ENCODE data around the gene SLC22A2.
"Not testable (repeated sequence)": the region's sequence is repeated elsewhere in the genome, so short reads cannot be mapped to it uniquely, and the experiment has no call there.

The SLC22A2 gene

GRCh38 chr6:160240691-160241084, 17.9 kb downstream of the SLC22A2 start:
- DNase-seq, result no peak

GRCh38 chr6:160239929-160240690, 18.5 kb downstream of the SLC22A2 start:
- DNase-seq, result no peak

DNA sequence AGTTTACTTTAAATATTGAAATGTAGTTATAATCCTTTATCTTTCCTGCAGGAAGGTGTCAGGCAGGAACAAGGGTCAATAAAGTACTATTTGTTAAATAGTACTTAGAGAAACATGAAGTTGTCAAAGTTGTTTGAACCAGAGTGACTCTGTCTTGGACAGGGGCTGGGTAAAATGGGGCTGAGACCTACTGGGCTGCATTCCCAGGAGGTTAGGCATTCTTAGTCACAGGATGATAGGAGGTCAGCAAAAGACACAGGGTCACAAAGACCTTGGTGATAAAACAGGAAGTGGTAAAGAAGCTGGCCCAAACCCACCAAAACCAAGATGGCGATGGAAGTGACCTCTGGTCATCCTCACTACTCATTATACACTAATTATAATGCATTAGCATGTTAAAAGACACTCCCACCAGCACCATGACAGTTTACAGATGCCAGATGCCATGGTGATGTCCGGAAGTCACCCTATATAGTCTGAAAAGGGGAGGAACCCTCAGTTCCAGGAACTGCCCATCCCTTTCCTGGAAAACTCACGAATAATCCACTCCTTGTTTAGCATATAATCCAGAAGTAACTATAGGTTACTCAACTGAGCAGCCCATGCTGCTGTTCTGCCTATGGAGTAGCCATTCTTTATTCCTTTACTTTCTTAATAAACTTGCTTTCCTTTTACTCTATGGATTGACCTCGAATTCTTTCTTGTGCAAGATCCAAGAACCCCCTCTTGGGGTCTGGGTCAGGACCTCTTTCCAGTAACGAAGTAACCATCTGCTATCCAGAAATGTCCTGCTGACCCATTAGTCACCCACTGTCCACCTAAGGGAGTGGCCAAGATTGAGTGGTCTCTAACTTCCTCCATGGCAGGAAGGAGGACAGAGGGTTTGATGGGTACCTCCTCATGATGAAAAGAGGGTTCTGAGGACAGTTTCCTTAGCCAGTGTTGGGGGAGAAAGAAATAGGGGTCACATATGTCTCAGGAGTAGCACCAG, 19.6 kb downstream of the SLC22A2 start:
- DNase-seq, result no peak

DNA sequence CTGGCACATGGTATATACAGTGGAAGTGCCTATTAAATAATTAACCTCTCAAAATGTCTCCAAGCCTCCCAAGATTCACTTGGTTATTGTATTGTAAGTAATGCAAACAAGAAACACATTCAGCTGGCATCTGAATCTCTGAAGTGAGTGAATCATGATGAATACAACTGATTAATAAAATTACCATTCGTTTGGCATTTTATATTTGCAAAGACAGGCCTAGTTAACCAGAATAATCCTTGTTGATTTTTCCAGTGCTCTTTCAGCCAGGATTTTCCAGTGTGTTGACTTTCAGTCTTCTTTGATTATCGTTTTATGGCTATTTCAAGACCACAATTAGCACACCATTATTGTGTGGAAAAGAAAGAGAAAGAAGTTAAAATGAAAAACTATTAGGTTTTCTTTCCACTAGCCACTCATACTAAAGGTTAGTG, 20.3 kb downstream of the SLC22A2 start:
- DNase-seq, result no peak

DNA sequence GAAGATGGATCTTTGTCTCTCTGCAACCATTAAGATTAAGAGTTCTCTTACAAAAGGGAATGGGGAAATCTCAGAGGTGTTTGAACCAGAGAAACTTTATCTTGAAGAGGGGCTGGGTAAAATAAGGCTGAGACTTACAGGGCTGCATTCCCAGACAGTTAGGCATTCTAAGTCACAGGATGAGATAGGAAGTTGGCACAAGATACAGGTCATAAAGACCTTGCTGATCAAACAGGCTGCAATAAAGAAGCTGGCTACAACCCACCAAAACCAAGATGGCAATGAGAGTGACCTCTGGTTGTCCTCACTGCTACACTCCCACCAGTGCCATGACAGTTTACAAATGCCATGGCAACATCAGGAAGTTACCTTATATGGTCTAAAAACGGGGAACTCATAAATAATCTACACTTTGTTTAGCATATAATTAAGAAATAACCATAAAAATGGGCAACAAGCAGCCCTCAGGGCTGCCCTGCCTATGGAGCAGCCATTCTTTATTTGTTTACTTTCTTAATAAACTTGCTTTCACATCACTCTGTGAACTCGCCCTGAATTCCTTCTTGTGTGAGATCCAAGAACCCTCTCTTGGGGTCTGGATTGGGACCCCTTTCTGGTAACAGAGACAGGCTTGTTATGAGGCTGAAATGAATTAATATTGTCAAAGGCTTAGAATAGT, 20.9 kb downstream of the SLC22A2 start:
- DNase-seq, result not testable (repeated sequence)

DNA sequence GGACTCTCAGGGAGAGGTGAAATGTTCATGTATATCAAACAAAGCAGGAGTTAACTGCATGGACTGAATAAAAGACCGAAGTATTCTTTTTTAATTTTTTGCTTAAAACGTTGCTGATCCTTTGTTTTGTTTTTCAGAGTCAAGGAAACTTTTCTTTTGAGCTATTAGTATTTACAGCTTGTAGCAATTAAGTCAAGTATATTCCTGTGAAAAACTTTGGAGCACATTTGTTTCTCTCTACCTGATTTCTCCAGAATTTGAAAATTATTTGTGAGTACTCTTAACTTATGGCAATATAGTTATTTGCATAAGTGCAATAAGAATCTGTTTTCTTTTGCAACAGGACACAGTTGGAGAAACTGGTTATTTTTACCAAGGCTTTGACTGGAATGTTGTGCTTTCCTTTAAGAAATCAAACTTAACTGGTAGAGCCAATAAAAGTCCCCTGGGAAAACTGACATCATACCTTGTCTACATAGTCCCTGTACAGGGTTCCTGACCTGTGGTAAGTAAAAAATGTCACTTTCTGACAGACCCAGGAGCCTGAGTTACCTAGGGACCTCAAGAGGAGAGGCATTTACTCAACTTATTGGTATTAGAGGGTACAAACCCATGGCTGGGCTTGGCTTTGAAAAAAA, 22.3 kb downstream of the SLC22A2 start:
- DNase-seq, result not testable (repeated sequence)

GRCh38 chr6:160233950-160234640, 24.5 kb downstream of the SLC22A2 start:
- not testable (repeated sequence) for DNase-seq

- no peak for DNase-seq
Observed at GRCh38 chr6:160227769-160228161, 30.9 kb downstream of the SLC22A2 start.

DNA sequence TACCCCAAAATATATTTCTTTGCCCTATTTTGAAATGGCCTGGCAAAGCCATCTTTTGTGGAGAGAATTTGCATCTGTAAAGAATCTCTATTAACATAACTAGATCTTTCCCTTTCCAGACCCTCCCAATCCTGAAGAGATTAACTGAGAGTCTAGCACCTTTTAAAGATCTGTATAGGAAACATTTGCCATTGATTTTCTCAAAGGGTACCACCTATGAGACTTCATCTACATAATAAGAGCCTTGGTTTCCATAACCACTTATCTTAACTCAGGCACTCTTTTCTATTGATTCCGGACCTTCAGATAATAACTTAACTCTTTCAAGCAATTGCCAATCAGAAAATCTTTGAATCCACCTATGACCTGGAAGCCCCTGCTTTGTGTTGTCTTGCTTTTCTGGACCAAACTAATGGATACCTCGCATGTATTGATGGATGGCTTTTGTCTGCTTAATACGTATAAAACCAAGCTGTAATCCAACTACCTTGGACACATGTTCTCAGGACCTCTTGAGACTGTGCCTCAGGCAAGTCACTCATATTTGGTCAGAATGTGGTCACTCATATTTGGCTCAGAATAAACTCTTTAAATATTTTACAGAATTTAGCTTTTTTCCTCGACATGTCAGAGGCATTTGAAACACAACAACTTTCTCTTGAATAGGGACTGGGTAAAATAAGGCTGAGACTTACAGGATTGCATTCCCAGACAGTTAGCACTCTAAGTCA, 31.4 kb downstream of the SLC22A2 start:
- no peak for DNase-seq

GRCh38 chr6:160226118-160226591, 32.5 kb downstream of the SLC22A2 start:
- no peak for DNase-seq

GRCh38 chr6:160224639-160225237, 33.9 kb downstream of the SLC22A2 start:
- DNase-seq, result no peak

DNA sequence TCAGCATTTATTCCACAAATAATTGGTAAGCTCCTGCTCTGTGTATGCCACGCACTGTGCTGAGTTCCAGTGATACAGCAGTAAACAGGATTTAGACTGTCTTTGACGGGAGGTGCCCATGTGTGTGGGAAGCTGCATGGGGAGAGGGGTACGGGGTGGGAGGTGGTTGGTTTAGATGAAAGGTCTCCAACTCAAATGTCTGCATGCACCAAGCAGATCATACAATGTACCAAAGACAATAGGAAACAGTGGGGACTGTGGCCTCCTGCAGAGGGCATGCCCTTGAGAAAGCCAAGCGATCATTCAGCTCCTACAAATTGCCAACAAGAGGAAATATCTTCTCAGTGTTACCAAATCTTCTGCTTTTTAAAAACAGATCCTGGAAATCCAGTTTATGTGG, 36.1 kb downstream of the SLC22A2 start:
- DNase-seq, result no peak

DNA sequence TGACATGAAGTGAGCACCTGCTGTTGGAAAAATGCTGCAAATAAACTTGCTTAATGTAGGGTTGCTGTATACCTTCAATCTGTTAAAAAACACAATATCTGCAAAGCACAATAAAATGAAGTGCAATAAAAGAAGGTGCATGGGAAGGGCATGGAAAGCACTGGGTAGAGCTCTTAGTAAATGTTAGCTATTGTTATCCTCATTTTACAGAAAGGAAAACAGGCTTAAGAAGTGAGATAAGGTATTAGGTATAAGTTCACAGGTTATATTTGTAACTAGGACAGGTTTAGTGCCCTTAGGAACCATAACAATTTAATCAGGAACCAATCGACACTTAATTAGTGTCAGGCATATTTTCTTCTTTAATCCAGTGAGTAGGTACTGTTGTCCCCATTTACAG, 36.7 kb downstream of the SLC22A2 start:
- no peak for DNase-seq

DNA sequence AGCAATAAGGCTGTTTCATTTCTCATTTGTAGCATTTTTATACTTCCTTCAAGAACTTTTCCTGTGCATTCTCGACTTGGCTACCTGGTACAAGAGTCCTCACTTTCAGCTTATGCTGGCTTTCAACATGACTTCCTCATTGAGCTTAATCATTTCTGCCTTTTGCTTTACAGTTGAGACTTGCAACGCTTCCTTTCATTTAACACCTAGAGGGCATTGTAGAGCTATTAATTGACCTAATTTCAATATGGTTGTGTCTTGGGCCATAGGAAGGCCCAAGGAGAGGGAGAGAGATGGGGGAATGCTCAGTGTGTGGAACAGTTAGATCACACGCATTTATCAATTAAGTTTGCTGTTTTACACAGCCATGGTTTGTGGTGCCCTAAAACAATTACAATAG, 37.2 kb downstream of the SLC22A2 start:
- no peak for DNase-seq

GRCh38 chr6:160218810-160219209, 39.8 kb downstream of the SLC22A2 start:
- DNase-seq, result no peak

GRCh38 chr6:160217863-160218262, 40.8 kb downstream of the SLC22A2 start:
- no peak for DNase-seq

DNA sequence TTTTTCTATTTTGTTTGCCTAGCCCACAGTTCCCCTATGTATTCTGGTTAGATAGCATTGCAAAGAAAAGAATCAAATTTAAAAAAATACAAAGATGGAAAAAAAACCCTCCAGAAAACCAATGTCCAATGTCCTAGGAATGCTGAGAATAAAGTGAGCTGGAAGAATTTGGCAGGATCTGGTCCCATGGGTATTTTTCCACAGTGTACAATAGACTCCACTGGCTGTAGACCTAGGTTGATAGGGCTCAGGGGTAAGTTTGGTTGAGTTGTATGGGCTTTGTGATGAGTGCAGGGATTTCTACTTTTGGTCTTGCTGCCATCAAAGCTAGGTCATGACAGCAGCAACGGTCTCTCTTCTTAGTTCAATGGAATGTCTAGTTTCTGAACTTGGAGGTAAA, 41.5 kb downstream of the SLC22A2 start:
- DNase-seq, result no peak

GRCh38 chr6:160215232-160215631, 43.4 kb downstream of the SLC22A2 start:
- no peak for DNase-seq

DNA sequence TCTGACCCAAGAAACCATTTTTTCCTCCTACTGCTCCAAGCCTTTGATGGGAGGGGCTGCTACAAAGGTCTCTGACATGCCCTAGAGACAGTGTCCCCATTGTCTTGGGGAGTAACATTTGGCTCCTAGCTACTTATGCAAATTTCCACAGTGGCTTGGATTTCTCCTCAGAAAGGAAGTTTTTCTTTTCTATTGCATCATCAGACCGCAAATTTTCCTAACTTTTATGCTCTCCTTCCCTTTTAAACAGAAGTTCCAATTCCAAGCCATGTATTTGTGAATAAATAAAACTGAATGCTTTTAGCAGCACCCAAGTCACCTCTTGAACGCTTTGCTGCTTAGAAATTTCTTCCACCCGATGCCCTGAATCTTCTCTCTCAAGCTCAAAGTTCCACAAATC, 51.0 kb downstream of the SLC22A2 start:
- DNase-seq, result no peak

DNA sequence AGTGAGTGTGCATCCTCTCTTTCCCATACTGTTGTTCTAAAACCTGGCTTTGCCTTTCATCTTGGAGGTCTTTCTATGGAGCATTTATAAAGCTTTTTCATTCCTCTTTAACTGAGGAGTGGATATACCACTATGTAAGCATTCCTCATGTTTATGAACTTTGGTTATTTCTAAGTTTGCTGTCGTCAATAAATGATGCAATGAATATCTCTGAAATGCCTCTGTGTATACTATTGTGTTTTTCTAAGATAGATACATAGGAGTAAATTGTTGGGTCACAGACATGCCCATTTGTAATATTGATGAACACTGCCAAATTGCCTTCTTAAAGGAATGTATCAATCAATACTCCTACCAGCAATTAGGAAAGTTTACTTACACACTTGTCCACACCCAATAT, 53.9 kb downstream of the SLC22A2 start:
- no peak for DNase-seq

DNA sequence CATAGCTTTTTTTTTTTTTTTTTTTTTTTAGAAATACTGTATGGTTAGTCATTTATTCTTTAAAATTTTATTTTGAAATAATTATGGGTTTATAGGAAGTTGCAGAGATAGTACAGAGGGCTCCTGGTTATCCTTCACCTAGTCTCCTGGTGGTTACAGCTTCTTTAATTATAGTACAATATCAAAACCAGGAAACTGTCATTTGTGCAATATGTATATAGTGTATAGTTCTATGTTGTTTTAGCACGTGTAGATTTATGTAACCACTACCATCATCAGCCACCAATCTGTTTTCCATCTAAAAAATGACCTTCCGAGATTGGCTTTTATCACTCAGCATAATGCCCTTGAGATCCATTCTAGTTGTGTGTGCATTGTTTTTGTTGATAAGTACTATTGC, 54.7 kb downstream of the SLC22A2 start:
- DNase-seq, result no peak

Data from amniotic stem cell (primary cell).